ENCODE measurements around the gene ATP1A3.
"Not testable (repeated sequence)": the region's sequence is repeated elsewhere in the genome, so short reads cannot be mapped to it uniquely, and the experiment has no call there.

The ATP1A3 gene

DNA sequence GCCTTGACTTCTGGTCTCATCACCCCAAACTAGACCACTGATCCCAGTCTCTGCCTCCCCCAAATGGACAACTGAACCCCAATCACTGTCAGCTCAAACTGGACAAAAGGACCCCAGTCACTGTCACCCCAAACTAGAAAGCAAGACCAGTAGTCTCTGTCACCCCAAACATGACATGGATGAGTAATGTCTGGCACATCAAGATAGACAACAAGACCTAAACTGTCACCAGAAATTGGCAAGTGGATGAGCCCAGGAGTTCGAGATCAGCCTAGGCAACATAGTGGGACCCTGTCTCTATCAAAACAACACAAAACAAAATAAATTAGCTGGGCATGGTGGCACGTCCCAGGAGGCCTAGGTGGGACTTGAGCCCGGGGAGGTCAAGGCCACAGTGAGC lies 46.9 kb downstream of the ATP1A3 start:
- DNase-seq (ENCODE audit: low read depth in 2 of 2): no peak

DNA sequence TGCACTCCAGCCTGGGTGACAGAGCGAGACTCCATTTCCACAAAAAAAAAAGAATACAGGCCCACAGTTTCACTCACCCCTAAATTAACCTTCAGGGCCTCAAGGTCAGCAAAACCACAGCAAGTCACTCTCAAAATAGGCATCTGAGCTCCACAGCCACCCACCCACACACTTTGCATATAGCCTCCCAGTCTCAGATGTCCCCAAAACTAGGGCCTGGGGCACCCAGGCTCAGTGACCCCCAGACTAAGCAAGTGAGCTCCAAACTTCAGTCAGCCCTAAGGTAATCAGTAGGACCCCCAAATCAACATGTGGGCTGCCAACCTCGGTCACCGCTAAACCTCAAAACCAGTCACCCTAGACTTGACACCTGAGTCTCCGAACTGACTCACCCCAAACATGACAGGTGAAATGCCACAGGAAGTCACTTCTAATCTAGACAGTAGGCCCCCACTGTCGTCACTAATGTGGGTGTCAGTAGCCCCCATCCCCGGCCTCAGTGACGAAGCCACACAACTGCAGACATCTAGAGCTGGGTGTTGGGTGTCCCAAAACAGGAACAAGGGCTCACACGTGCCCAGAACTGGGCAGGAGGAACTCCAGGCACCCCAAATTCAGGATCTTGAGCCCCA lies 48.8 kb downstream of the ATP1A3 start:
- DNase-seq (ENCODE audit: low read depth in 2 of 2): peak; percentile 61 to 75

- no peak for DNase-seq (ENCODE audit: low read depth in 2 of 2)
Measured at GRCh38 chr19:41944336-41944735, 49.7 kb downstream of the ATP1A3 start.

DNA sequence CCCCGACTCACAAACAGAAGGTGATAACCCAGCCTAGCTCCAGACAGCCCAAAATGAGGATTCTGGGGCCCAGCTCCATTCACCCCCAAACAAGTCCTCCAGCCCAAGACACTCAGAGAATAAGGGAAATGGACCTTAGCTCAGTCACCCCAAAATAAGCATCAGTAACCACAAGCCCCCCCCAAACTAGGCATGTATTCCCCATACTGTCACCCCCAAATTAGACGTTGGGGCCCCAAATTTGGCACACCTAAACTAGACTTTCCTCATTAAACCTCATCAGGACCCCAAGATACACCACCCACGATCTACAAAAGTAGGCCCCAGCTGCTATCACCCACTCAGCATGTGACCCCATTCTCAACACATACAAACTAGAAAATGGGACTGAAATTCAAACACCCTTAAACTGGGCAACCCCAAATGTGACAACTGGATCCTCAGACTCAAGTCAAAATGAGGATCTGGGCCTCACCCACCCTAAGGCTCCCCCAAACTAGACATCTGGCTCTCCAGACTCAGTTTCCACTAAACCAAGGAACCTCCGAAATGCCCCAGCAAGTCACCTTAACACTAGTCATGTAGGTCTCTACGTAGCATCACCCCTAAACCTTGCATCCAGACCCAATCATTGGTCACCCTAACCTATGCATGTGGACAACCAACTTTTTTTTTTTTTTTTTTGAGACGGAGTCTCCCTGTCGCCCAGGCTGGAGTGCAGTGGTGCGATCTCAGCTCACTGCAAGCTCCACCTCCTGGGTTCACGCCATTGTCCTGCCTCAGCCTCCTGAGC lies 52.4 kb downstream of the ATP1A3 start:
- DNase-seq (ENCODE audit: low read depth in 2 of 2): no peak

DNA sequence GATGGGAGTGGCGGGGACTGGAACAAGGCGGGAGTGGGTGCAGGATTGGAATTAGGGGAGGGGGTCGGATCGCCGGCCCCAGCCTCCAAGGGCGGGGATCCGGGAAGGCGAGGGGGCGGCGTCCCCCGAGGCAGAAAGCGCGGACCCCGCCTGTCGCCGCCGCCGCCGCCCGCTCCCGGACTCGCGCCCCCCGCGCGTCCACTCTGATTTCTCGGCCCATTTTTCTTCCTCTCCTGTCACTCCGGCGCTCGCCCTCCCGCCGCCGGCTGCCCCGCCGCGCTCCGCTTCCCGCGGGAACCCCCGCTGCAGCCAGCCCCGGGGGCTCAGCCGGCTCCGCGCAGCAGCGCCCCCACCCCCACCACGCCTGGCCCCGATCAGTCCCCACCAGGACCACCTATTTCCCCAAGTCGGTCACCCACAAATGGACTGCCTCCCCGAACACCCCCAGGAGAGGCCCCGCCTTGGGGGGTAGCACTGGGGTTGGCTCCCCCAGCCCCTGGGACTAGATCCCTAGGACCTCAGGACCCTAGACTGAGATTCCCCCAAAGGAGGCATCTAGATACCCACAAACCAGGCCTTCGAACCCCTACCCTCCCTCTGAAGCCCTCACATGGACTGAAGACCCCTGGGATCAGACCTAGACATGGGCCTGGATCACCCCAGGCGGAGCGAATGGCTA lies 53.2 kb downstream of the ATP1A3 start:
- DNase-seq (ENCODE audit: low read depth in 2 of 2): no peak

DNA sequence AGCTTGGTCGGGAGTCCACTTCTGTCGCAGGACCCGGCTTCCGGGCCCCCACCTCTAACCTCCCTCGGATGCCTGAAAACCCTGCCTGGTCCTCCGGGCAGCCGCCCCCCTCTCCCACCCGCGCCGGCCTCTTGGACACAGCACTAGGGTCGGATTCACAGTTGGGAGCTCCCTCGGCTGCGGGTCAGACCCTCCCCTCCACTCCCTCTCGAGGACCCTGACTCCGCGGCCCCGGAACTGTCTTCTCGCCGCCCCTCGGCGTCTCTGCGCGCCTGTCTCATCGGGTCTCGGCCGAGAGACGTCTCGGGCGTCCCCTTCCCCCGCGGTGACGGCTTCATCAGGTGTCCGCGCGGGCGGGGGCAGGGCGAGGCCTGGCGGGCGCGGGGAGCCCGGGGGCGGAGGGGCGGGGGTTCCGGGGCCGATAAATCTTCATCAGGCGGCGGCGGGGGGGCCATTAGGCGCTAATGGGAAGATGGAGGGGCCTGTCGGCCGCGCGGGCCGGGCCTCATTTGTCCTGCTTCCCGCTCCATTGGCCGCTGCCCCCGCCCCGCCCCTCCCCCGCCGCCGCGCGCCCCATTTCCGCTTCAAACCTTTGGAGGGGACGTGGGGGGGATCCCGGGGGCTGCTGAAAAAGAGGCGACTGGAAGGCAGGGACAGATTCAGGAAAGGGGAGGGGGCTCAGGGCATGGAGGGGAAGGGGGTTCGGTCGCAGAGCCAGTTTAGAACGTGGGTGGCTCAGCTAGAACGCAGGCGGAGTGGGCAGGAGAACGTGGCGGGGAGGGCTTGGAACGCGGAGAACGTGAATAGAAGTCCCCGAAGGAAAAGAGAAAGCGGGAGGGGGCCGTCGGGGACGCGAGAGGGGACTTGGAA lies 53.9 kb downstream of the ATP1A3 start:
- DNase-seq (ENCODE audit: low read depth in 2 of 2): peak in 1 of 2 donors; percentile 39

- not testable (repeated sequence) for DNase-seq (ENCODE audit: low read depth in 2 of 2)
Measured at GRCh38 chr19:41939209-41939608, 54.8 kb downstream of the ATP1A3 start.

GRCh38 chr19:41937525-41938468 lies 56.2 kb downstream of the ATP1A3 start:
- DNase-seq (ENCODE audit: low read depth in 2 of 2): no peak

- DNase-seq (ENCODE audit: low read depth in 2 of 2): no peak
Measured at GRCh38 chr19:41936961-41937360, 57.1 kb downstream of the ATP1A3 start.

DNA sequence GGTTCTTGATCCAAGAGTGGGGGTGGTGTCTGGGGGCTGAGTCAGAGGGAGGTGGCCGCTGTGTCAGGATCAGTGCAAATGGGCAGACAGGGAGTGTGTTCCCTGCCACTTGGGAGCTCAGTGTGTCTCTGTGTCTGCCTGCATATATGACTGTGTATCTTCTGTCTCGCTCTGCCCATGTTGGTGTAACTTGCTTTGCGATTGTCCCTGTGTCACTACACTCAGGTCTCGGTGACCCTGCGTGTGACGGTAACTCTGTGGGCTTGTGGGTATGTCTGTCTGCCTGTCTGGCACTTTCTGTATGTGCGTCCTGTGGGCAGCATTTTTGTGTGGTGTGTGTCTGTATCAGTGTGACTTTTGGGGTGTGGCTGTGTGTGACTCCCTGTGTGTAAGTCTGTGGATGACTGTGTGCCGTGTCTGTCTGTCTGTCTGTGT lies 57.6 kb downstream of the ATP1A3 start:
- no peak for DNase-seq (ENCODE audit: low read depth in 2 of 2)

DNA sequence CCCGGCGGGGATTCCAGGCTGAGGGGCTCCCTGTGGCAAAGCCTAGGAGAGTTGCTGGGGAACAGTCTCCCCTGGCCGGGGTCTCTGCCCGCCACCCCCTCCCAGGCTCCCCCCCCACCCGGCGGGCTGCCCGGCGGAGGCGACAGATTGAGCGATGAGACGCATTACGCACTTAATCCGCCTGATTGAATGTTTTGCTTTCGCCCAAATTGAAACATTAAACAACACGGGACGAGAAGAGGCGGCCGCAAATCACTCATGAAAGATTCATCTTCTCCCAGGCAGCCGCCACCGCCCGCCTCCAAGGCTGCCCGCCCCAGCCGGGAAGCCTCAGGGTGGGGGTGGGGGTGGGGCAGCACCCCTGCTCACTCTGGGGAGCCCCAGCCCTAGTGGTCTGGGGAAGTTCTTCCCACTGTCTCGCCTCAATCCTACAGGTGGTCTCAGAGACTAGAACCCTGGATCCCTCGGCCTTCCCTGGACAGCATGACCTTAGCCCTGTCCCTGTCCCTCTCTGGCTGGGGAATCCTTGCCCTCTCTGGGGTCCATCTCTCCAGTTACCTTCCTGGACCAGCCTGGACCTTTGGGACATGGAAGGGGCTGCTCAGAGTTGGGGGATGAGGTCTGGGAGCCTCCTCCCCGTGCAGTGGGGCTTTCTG lies 58.1 kb downstream of the ATP1A3 start:
- no peak for DNase-seq (ENCODE audit: low read depth in 2 of 2)

- peak; percentile 50 to 63 for DNase-seq (ENCODE audit: low read depth in 2 of 2)
Measured at GRCh38 chr19:41934849-41935374, 59.1 kb downstream of the ATP1A3 start.

GRCh38 chr19:41933693-41934426 lies 60.2 kb downstream of the ATP1A3 start:
- no peak for DNase-seq (ENCODE audit: low read depth in 2 of 2)

- DNase-seq (ENCODE audit: low read depth in 2 of 2): no peak
Measured at GRCh38 chr19:41932720-41933332, 61.2 kb downstream of the ATP1A3 start.

DNA sequence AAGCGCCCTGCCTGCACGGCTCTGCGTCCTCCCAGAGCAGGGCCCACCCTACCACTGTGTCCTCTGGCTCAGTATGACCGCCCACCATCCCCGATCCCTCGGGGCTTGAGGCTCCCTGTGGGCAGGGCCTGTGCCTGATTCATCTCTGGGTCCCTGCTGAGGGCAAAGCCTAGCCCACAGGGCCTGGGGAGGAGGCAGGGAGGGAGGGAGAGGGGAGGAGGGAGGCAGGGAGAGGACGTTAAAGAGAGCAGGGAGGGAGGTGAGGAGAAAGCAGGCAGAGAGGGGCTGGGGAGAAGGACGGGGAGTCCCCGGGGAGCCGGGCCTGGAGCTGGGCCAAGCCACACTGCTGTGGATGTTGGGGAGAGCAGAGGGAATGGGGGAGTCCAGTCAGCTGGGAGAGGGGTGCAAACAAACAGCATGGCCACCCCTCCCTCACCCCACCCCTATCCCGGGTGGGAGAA lies 61.7 kb downstream of the ATP1A3 start:
- DNase-seq (ENCODE audit: low read depth in 2 of 2): no peak

DNA sequence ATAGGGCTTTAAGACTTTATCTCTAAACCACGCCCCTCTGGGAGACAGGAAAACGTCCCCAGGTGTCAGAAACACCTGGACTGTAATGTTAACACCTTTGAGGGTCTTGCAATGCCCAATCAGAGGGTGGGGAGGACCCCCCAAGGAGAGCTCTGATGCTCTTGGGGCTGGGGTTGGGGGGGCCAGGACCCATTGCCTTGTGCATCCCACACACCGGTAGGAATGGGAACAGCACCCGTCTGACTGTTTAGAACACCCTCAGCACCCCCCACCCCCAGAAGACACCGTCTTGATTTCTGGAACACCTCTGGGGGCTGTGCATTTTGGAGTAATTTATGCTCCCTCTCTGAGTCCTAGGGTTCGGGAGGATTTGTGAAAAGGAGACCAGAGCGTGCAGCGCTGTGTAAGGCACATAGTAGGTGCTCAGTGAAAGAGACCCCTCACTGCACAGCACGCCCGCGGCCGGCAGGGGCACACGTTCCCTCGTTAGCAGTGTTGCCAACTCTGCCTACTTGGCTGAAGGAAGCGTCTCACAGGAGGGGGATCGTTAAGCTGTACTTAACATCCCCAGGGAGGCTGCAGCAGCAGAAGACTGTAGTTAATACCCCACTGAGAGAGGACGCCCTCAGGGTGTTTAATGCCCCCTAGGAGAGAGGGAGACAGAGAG lies 63.0 kb downstream of the ATP1A3 start:
- DNase-seq (ENCODE audit: low read depth in 2 of 2): no peak

DNA sequence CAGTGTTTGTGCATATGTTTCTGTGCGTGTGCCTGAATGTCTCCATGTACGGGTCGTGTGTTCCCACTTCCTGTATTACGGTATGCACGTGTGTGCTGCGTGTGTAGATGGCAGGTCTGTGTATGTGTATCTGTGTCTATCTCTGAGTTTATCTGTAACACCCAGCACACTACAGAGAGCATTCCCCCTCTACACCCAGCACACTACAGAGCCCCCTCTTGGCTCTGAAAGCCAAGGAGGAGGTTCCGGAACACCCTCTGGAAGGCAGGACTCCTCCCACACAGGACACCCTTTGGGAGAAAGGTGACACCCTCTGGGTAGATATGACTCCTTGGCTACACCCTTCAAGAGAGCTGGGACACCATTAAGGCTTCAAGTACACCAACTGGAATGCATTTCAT lies 63.7 kb downstream of the ATP1A3 start:
- no peak for DNase-seq (ENCODE audit: low read depth in 2 of 2)

GRCh38 chr19:41929536-41930071 lies 64.4 kb downstream of the ATP1A3 start:
- no peak for DNase-seq (ENCODE audit: low read depth in 2 of 2)

Measured in stimulated activated CD4-positive, alpha-beta T cell treated with anti-CD3 and anti-CD28 coated beads, Interleukin-1b, Interleukin-23, amount 100 ng/mL, for 1 hour (primary cell).